SKM-1 treated with dmso at 0.1 percent for 144 hours (cell line): ENCODE results near the gene GLRA1.

Experiments
- DNase-seq: peaks from one replicate; lab custom pipeline; 2025; ENCODE audit not compliant: unreplicated experiment; lab: John Stamatoyannopoulos, UW

GLRA1 gene

DNA sequence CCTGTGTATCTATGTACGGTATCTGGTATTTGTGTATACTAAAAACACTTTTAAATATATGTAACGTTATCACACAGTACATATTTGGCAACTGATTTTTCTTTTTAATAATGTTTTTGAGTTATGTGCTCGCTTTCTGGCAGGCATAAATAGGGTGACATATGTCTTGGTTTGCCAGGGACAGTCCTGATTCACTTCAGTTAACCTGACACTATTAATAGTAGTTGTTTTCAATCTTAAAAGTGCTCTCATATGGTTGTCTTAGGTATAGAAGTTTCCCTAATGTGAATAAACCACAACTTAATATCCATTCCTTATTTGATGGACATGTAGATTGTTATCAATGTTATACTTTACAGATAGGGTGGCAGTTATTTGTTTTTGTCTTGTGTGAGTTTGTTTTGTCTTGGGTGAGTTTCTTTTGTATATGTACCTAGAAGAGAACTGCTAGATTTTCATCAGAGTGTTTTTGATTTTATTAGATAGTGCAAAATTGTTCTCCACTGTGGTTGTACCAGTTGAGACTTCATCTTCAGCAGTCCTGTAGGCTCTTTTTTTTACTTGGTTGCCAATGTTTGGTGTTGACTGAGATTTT, 145.0 kb downstream of the GLRA1 start:
- DNase-seq = no peak

GRCh38 chr5:151775025-151775606, 149.5 kb downstream of the GLRA1 start:
- DNase-seq = no peak

DNA sequence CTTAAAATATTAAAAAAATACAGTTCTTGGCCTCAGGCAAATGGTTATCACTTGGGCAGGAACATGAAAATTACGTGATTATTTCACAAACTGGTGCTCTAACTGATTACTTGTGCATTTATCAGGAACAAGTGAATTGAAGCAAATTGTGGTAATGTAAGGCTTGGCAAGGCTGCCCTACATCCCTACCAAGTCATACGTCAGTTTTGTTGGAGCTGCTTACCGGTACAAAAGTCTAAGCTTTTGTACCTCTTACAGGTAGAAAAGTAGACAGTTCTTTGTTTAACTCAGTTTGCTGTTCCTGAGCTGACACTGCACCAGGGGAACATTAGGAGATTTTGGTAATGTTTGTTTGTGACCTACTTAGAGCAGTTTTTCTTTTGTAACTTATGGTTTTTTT, 150.7 kb downstream of the GLRA1 start:
- no peak for DNase-seq

DNA sequence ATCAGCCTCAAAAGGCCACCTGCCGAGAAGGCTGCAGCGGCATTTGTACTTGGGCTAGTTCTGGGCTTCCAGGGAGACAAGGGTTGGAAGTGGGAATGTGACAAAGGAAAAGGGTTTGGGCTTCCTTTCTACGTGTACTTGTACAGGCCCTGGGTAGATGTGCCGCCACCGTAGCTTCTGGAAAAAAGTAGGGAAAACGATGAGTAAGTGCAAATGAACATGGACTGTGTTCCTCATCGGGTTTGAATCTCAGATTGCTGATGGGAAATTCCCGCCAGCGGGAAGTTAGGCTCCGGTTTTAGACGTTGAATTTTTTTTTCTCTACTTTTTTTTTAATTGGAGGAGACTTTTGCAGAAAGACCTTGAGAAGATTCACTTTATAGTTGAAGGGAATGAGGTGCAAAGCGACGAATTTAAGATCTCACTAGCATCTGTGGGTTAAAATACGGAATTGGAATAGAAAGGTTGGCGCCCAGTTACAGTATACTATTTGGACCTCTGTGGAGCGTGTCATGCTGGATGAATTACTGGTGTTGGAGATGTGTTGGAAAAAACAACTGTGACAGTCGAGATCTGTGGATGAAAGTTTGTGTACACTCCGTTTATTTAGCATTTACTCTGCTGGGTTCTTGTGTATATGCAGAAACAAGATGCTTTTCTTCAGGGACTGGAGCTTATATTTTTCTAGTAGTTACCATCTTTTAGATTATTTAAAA, 151.6 kb downstream of the GLRA1 start:
- DNase-seq = no peak
